OCI-LY7 (cell line): ENCODE measurements around the gene EIPR1. TPM values are rescaled to one million over a fixed set of nuclear protein-coding genes. Genes with fewer than 3 reads are reported as not detected.

Experiments
- BruUV-seq: library from RNA; stranded (reverse); fragments of 400-500 nt; replicated peaks from 2 replicates; lab custom pipeline; 2021; lab: Mats Ljungman, UMichigan
- CTCF ChIA-PET: fragments of 300-600 bp; sonication (Branson Sonifier 250); formaldehyde crosslinking; loops from one replicate; lab custom pipeline; 2022; ENCODE audit warnings: antibody characterized with exemption; ENCODE audit not compliant: unreplicated experiment; lab: Charles Lee
- POLR2A ChIA-PET: fragments of 300-600 bp; sonication (Branson Sonifier 250); formaldehyde crosslinking; loops from one replicate; lab custom pipeline; 2022; ENCODE audit warnings: antibody characterized with exemption; lab: Charles Lee
- DNase-seq: peaks from one replicate; pipeline ENCODE4 v3.0.0-alpha.2; 2015; ENCODE audit warnings: low spot score
- H2AFZ ChIP-seq: fragments of 200-600 bp; sonication (generic), shearing (Covaris generic); 2 replicates; pipeline ENCODE4 v1.6.1; 2014; ENCODE audit warnings: mild to moderate bottlenecking, antibody characterized with exemption, low read length, moderate library complexity
- H3K27ac ChIP-seq: fragments of 200-600 bp; sonication (generic); 2 replicates; pipeline ENCODE4 v1.5.1; 2014; ENCODE audit warnings: mixed run types, low read depth, mild to moderate bottlenecking, moderate library complexity, low read length, inconsistent platforms; ENCODE audit not compliant: poor library complexity, severe bottlenecking
- H3K36me3 ChIP-seq: fragments of 200-600 bp; sonication (generic); 2 replicates; pipeline ENCODE4 v1.6.1; 2014; ENCODE audit warnings: mild to moderate bottlenecking, antibody characterized with exemption, low read length, moderate library complexity, mixed read lengths; ENCODE audit not compliant: insufficient read depth
- H3K4me1 ChIP-seq: fragments of 200-600 bp; sonication (generic); 2 replicates; pipeline ENCODE4 v1.5.1; 2014; ENCODE audit warnings: mild to moderate bottlenecking, low read length; ENCODE audit not compliant: insufficient read depth, poor library complexity, severe bottlenecking
- H3K4me2 ChIP-seq: fragments of 200-600 bp; sonication (generic); 2 replicates; pipeline ENCODE4 v1.6.1; 2014; ENCODE audit warnings: mild to moderate bottlenecking, low read length
- H3K4me3 ChIP-seq: fragments of 200-600 bp; sonication (generic); 2 replicates; pipeline ENCODE4 v1.5.1; 2014; ENCODE audit warnings: mild to moderate bottlenecking, low read depth, low read length; ENCODE audit not compliant: poor library complexity, severe bottlenecking
- H3K79me2 ChIP-seq: fragments of 200-600 bp; sonication (generic); 2 replicates; pipeline ENCODE4 v1.6.1; 2016; ENCODE audit warnings: low read depth, mild to moderate bottlenecking, low read length, moderate library complexity, mixed read lengths; ENCODE audit not compliant: insufficient read depth
- H3K9me2 ChIP-seq: fragments of 200-600 bp; sonication (generic); 2 replicates; pipeline ENCODE4 v1.6.1; 2016; ENCODE audit warnings: mild to moderate bottlenecking, low read length, mixed read lengths; ENCODE audit not compliant: insufficient read depth
- H3K9me3 ChIP-seq: fragments of 200-600 bp; sonication (generic); 2 replicates; pipeline ENCODE4 v1.6.1; 2014; ENCODE audit warnings: mild to moderate bottlenecking, mixed run types, low read length, mixed read lengths
- H4K20me1 ChIP-seq: fragments of 200-600 bp; sonication (generic); 2 replicates; pipeline ENCODE4 v1.6.1; 2014; ENCODE audit warnings: mild to moderate bottlenecking, antibody characterized with exemption, low read length, moderate library complexity, mixed read lengths; ENCODE audit not compliant: insufficient read depth
- CTCF ChIP-seq: fragments of 200-600 bp; sonication (generic); conservative IDR thresholded peaks from 2 replicates; pipeline ENCODE4 v1.5.1; 2014; ENCODE audit warnings: mild to moderate bottlenecking, antibody characterized with exemption, low read length, moderate library complexity, mixed read lengths
- EZH2phosphoT487 ChIP-seq: fragments of 200-600 bp; sonication (generic); IDR thresholded peaks from 2 replicates; pipeline ENCODE4 v1.6.1; 2018; ENCODE audit warnings: low read depth, borderline replicate concordance, mild to moderate bottlenecking, mixed run types, antibody characterized with exemption, low read length, moderate library complexity, mixed read lengths
- intact Hi-C: fragments of 100-400 bp; cut with micrococcal nuclease; formaldehyde crosslinking; loops from one replicate; pipeline ENCODE4 v1.10.0; 2022; ENCODE audit not compliant: unreplicated experiment
- total RNA-seq, 2 experiments: library from RNA; depleted of rRNA in 1 of 2; stranded (reverse); fragments of >200 nt in 1 of 2; shearing (Covaris generic) in 1 of 2; gene quantifications; 2 replicates each; pipeline ENCODE4 v1.2.3, GENCODE V29; 2014 to 2022

The EIPR1 gene
- total RNA-seq, 2 experiments from 2014 or later: 60.5 to 61.7 TPM

- BruUV-seq: no TSS peak
- no peaks in the 10 kb centered on the region for H3K9me3 ChIP-seq
- no peaks in the 10 kb centered on the region for H3K79me2 ChIP-seq
- no peaks in the 10 kb centered on the region for H4K20me1 ChIP-seq
- ChIA-PET CTCF (no interaction called here), POLR2A (no interaction called here)
- H3K27ac ChIP-seq: no peak overlapping the region
- H3K4me1 ChIP-seq: no peaks in the 10 kb centered on the region
- no peak overlapping the region for H2AFZ ChIP-seq
- no peak for TF ChIP-seq CTCF
- no peak for TF ChIP-seq EZH2phosphoT487
- DNase-seq: no peak
- no peak overlapping the region for H3K4me3 ChIP-seq
- H3K36me3 ChIP-seq: peaks cover 9% of the 10 kb centered on the region
- intact Hi-C loops: no loop called here
- H3K4me2 ChIP-seq: no peak overlapping the region
- H3K9me2 ChIP-seq: no peaks in the 10 kb centered on the region
These were observed 86.5 kb downstream of the EIPR1 start for GRCh38 chr2:3291113-3291512.

- Histone ChIP-seq H3K4me1 (no peaks in the 10 kb centered on the region), H3K36me3 (peaks cover 9% of the 10 kb centered on the region), H3K9me3 (no peaks in the 10 kb centered on the region), H2AFZ (no peak overlapping the region), H3K79me2 (no peaks in the 10 kb centered on the region), H4K20me1 (no peaks in the 10 kb centered on the region), H3K4me3 (no peak overlapping the region), H3K4me2 (no peak overlapping the region), H3K9me2 (no peaks in the 10 kb centered on the region), H3K27ac (no peak overlapping the region)
- POLR2A ChIA-PET: interaction anchor here (0.7 kb wide), 1 partner anchor 958 kb away, joined by 3 read pairs; no protein-coding TSS in a partner anchor
- CTCF ChIA-PET: no interaction called here
- intact Hi-C loops: no loop called here
- TF ChIP-seq CTCF (no peak), EZH2phosphoT487 (no peak)
- no peak for DNase-seq
- no TSS peak for BruUV-seq
These were observed 87.0 kb downstream of the EIPR1 start for GRCh38 chr2:3290655-3291054.

- H3K4me3 ChIP-seq: no peak overlapping the region
- H3K79me2 ChIP-seq: no peaks in the 10 kb centered on the region
- H3K9me2 ChIP-seq: no peaks in the 10 kb centered on the region
- peaks cover 9% of the 10 kb centered on the region for H3K36me3 ChIP-seq
- H3K4me1 ChIP-seq: no peaks in the 10 kb centered on the region
- no peak for TF ChIP-seq CTCF
- TF ChIP-seq EZH2phosphoT487: no peak
- intact Hi-C loops: no loop called here
- no TSS peak for BruUV-seq
- no peaks in the 10 kb centered on the region for H4K20me1 ChIP-seq
- no peak overlapping the region for H2AFZ ChIP-seq
- H3K9me3 ChIP-seq: no peaks in the 10 kb centered on the region
- H3K27ac ChIP-seq: no peak overlapping the region
- H3K4me2 ChIP-seq: no peak overlapping the region
- ChIA-PET CTCF (no interaction called here), POLR2A (interaction anchor here (0.7 kb wide), 1 partner anchor 958 kb away, joined by 3 read pairs; no protein-coding TSS in a partner anchor)
- DNase-seq: no peak
These were observed 87.6 kb downstream of the EIPR1 start for GRCh38 chr2:3289971-3290370.
